Right lobe of liver (tissue), 6 donors: Measurements from ENCODE around the gene HNMT. TPM values are rescaled to one million over a fixed set of nuclear protein-coding genes. Genes with fewer than 3 reads are reported as not detected.
A peak's percentile ranks its signal among the peaks of the same experiment; 100 is the strongest.

ENCODE experiments used
- ATAC-seq, 4 donors: fragments of 200-7000 bp; cut with Tn5 transposase; one replicate each; pipeline ENCODE4 v1.9.1; 2020; ENCODE audit warnings: mild to moderate bottlenecking in 4 of 4, moderate library complexity in 4 of 4
- DNase-seq, 3 donors: peaks; one replicate each; pipeline ENCODE4 v3.0.0-alpha.2; 2020
- H3K27ac ChIP-seq, 3 donors: fragments of 200-600 bp; one replicate each; pipeline ENCODE4 v1.8.0; 2022
- H3K27me3 ChIP-seq, 2 donors: fragments of 200-600 bp; one replicate each; pipeline ENCODE4 v1.8.0; 2022
- H3K36me3 ChIP-seq, 4 donors: fragments of 200-600 bp; sonication (generic) in 1 of 4; one replicate each; pipeline versions ENCODE4 v1.5.1 to v1.8.0; 2017 to 2022; ENCODE audit warnings: control low read depth in 1 of 4
- H3K4me1 ChIP-seq, 4 donors: fragments of 200-600 bp; sonication (generic) in 1 of 4; one replicate each; pipeline versions ENCODE4 v1.5.1 to v1.8.0; 2017 to 2022; ENCODE audit warnings: control low read depth in 1 of 4
- H3K4me3 ChIP-seq, 3 donors: fragments of 200-600 bp; one replicate each; pipeline ENCODE4 v1.8.0; 2022
- H3K9me3 ChIP-seq, 4 donors: fragments of 200-600 bp; sonication (generic) in 1 of 4; one replicate each; pipeline versions ENCODE4 v1.5.1 to v1.8.0; 2017 to 2022; ENCODE audit warnings: control low read depth in 1 of 4
- CTCF ChIP-seq, 4 donors: fragments of 200-600 bp in 3 of 4; fragments of 450-650 bp in 1 of 4; IDR thresholded peaks; one replicate each; pipeline versions ENCODE4 v1.5.1 to v1.8.0; 2016 to 2022; ENCODE audit warnings: antibody characterized with exemption in 4 of 4, mild to moderate bottlenecking in 2 of 4
- POLR2A ChIP-seq: fragments of 450-650 bp; IDR thresholded peaks from one replicate; pipeline ENCODE4 v1.6.1; 2017; ENCODE audit warnings: antibody characterized with exemption, mild to moderate bottlenecking
- WGBS: methylation state at CpG from one replicate; pipeline ENCODE4 v1.1.6; 2018; ENCODE audit warnings: low coverage, low lambda C conversion rate; ENCODE audit not compliant: insufficient coverage; ENCODE audit errors: missing lambda C conversion rate; 5-methylcytosine and 5-hydroxymethylcytosine counted together
- intact Hi-C, 2 donors: fragments of 100-400 bp; cut with DNase I; formaldehyde crosslinking; loops; one replicate each; pipeline versions ENCODE4 v1.11.2 to v1.14.1; 2022
- total RNA-seq, 6 experiments: library from RNA; depleted of rRNA in 2 of 6; stranded (reverse); fragments of >200 nt in 2 of 6; fragmentation: NEBNext Ultra II Directional in 3 of 6; extraction: Animal tissue kit (Norgen Biotek cat#: 25700) in 3 of 6; gene quantifications; one replicate each; pipeline versions ENCODE4 v1.1.0 to v1.2.4, GENCODE V29; 2016 to 2023
- donor health status: DM: no; HTN: yes; CAD: no.
- donor health status: DM: no; HTN: no; CAD: no.
- donor health status: DM: no; HTN: no; CAD: no.
- donor health status: DM: no; HTN: yes; CAD: no.
- donor health status: DM: no; HTN: yes; CAD: no.

The HNMT gene
- total RNA-seq, 6 experiments from 2014 or later = 47.2 to 101 (median 59.8) TPM

- WGBS = 85% methylated on average over 4 of the region's 4 CpGs
- no peak for ATAC-seq
- H3K27ac ChIP-seq = no peak overlapping the region
- intact Hi-C loops = no loop called here
- no peaks in the 10 kb centered on the region for H3K36me3 ChIP-seq
- no peak for TF ChIP-seq CTCF (IDR thresholded peaks at IDR 0.05)
- no peak for TF ChIP-seq POLR2A
- H3K4me1 ChIP-seq = no peaks in the 10 kb centered on the region
- H3K27me3 ChIP-seq = no peaks in the 10 kb centered on the region
- no peak overlapping the region for H3K4me3 ChIP-seq
- H3K9me3 ChIP-seq = no peaks in the 10 kb centered on the region
- no peak for DNase-seq
These were observed 36.4 kb upstream of the HNMT start for GRCh38 chr2:137927846-137928245.

GRCh38 chr2:137928547-137929518, 35.4 kb upstream of the HNMT start:
- DNase-seq = no peak
- H3K4me3 ChIP-seq = no peak overlapping the region
- H3K9me3 ChIP-seq = no peaks in the 10 kb centered on the region
- H3K27me3 ChIP-seq = no peaks in the 10 kb centered on the region
- WGBS = 80% methylated on average over 4 of the region's 4 CpGs
- no peak overlapping the region for H3K27ac ChIP-seq
- H3K36me3 ChIP-seq = no peaks in the 10 kb centered on the region
- intact Hi-C loops = no loop called here
- TF ChIP-seq CTCF (IDR thresholded peaks at IDR 0.05) = no peak
- peak in 1 of 4 donors; percentile 77 for ATAC-seq
- no peaks in the 10 kb centered on the region for H3K4me1 ChIP-seq

GRCh38 chr2:137929519-137929916, 34.8 kb upstream of the HNMT start:
- TF ChIP-seq POLR2A = no peak
- no peak for TF ChIP-seq CTCF (IDR thresholded peaks at IDR 0.05)
- H3K27me3 ChIP-seq = no peaks in the 10 kb centered on the region
- ATAC-seq (peak in 1 of 4 donors; percentile 39), DNase-seq (no peak)
- no peak overlapping the region for H3K27ac ChIP-seq
- intact Hi-C loops = no loop called here
- WGBS = 73% methylated on average over 2 of the region's 2 CpGs
- H3K4me3 ChIP-seq = no peak overlapping the region
- H3K9me3 ChIP-seq = no peaks in the 10 kb centered on the region
- H3K36me3 ChIP-seq = no peaks in the 10 kb centered on the region
- H3K4me1 ChIP-seq = no peaks in the 10 kb centered on the region

GRCh38 chr2:137930146-137930545, 34.1 kb upstream of the HNMT start:
- Histone ChIP-seq H3K4me3 (no peak overlapping the region), H3K9me3 (no peaks in the 10 kb centered on the region), H3K4me1 (no peaks in the 10 kb centered on the region), H3K36me3 (no peaks in the 10 kb centered on the region), H3K27ac (no peak overlapping the region), H3K27me3 (no peaks in the 10 kb centered on the region)
- ATAC-seq (no peak), DNase-seq (no peak)
- WGBS = 88% methylated on average over 3 of the region's 3 CpGs
- TF ChIP-seq CTCF (IDR thresholded peaks at IDR 0.05) = no peak
- no peak for TF ChIP-seq POLR2A
- intact Hi-C loops = no loop called here
